ENCODE measurements around the gene TBL1XR1. TPM values are rescaled to one million over a fixed set of nuclear protein-coding genes. Genes with fewer than 3 reads are reported as not detected.

Gene TBL1XR1
- total RNA-seq, 2 donors from 2014 or later: 75.8 to 156 TPM

- no peaks in the 10 kb centered on the region for H3K27me3 ChIP-seq (replicated peaks; ENCODE audit: insufficient read depth)
- intact Hi-C loops (cut with DNase I): no loop called here
- no peak for DNase-seq (ENCODE audit: low spot score)
- 93% methylated on average over 5 of the region's 5 CpGs for WGBS
- H3K4me1 ChIP-seq (replicated peaks): no peaks in the 10 kb centered on the region
- no peak overlapping the region for H3K27ac ChIP-seq
- no peaks in the 10 kb centered on the region for H3K36me3 ChIP-seq
- H3K9me3 ChIP-seq: no peaks in the 10 kb centered on the region
- H3K4me3 ChIP-seq: no peak overlapping the region
- TF ChIP-seq CTCF (IDR thresholded peaks at IDR 0.05) (no peak), POLR2A (IDR thresholded peaks at IDR 0.05) (no peak), POLR2AphosphoS5 (IDR thresholded peaks at IDR 0.05) (no peak)
Observed at GRCh38 chr3:176971613-176972174, 225.6 kb downstream of the TBL1XR1 start.

- Histone ChIP-seq H3K4me3 (no peak overlapping the region), H3K27me3 (replicated peaks; ENCODE audit: insufficient read depth) (no peaks in the 10 kb centered on the region), H3K9me3 (no peaks in the 10 kb centered on the region), H3K36me3 (no peaks in the 10 kb centered on the region), H3K4me1 (replicated peaks) (no peaks in the 10 kb centered on the region), H3K27ac (no peak overlapping the region)
- DNase-seq (ENCODE audit: low spot score): no peak
- 99% methylated on average over 3 of the region's 3 CpGs for WGBS
- no peak for TF ChIP-seq CTCF (IDR thresholded peaks at IDR 0.05)
- intact Hi-C loops (cut with DNase I): no loop called here
Observed at GRCh38 chr3:176970770-176971169, 226.5 kb downstream of the TBL1XR1 start.

- H3K4me1 ChIP-seq (replicated peaks): no peaks in the 10 kb centered on the region
- DNase-seq (ENCODE audit: low spot score): no peak
- no peak overlapping the region for H3K27ac ChIP-seq
- intact Hi-C loops (cut with DNase I): no loop called here
- TF ChIP-seq POLR2A (IDR thresholded peaks at IDR 0.05) (no peak), CTCF (IDR thresholded peaks at IDR 0.05) (no peak), POLR2AphosphoS5 (IDR thresholded peaks at IDR 0.05) (no peak)
- H3K4me3 ChIP-seq: no peak overlapping the region
- no peaks in the 10 kb centered on the region for H3K36me3 ChIP-seq
- 54% methylated on average over 1 of the region's 1 CpG for WGBS
- no peaks in the 10 kb centered on the region for H3K9me3 ChIP-seq
- H3K27me3 ChIP-seq (replicated peaks; ENCODE audit: insufficient read depth): no peaks in the 10 kb centered on the region
Observed at GRCh38 chr3:176969506-176969905, 227.8 kb downstream of the TBL1XR1 start.

Small RNA genes within 50 kb of the gene (small RNA-seq; reads per million reads assigned to genes)
- 0 reads per million in 2 donors for gene RF00019
- gene RNU6-681P: 0 reads per million in 2 donors

Data from prostate gland (tissue), 2 donors.